ENCODE data around the gene LTBR. TPM values are rescaled to one million over a fixed set of nuclear protein-coding genes. Genes with fewer than 3 reads are reported as not detected.

LTBR gene
- total RNA-seq, 1 donor, result 121 TPM

GRCh38 chr12:6382982-6383381 lies 980 bp upstream of the LTBR start:
- peak overlapping the region; percentile 88 for H3K4me2 ChIP-seq (ENCODE audit: insufficient read depth, low read length)
- no peaks in the 10 kb centered on the region for H3K27me3 ChIP-seq (ENCODE audit: insufficient read depth, low read length)

GRCh38 chr12:6384499-6385436 lies 806 bp downstream of the LTBR start:
- H3K4me1 ChIP-seq (ENCODE audit: insufficient read depth, low read length), result peaks cover 25% of the 10 kb centered on the region
- H3K36me3 ChIP-seq (ENCODE audit: insufficient read depth, low read length), result peaks cover 41% of the 10 kb centered on the region
- peak overlapping the region; percentile 85 for H3K4me3 ChIP-seq (ENCODE audit: insufficient read depth, low read length)
- no peaks in the 10 kb centered on the region for H3K9me3 ChIP-seq (ENCODE audit: low read depth, low read length)
- peaks cover 4% of the 10 kb centered on the region for H4K20me1 ChIP-seq (ENCODE audit: insufficient read depth, low read length)
- H2AFZ ChIP-seq (ENCODE audit: low read length), result peak overlapping the region; percentile 72
- H3K27me3 ChIP-seq (ENCODE audit: insufficient read depth, low read length), result no peaks in the 10 kb centered on the region
- DNase-seq (ENCODE audit: insufficient read length, low spot score, missing footprints), result peak; percentile 91
- peaks cover 43% of the 10 kb centered on the region for H3K79me2 ChIP-seq (ENCODE audit: insufficient read depth, low read length)
- H3K27ac ChIP-seq (ENCODE audit: low read depth, low read length), result peak overlapping the region; percentile 84
- TF ChIP-seq CTCF (IDR thresholded peaks at IDR 0.05; ENCODE audit: extremely low read depth, low read depth, low read length), result no peak
- peak overlapping the region; percentile 88 for H3K4me2 ChIP-seq (ENCODE audit: insufficient read depth, low read length)

More at GRCh38 chr12:6382982-6383381, 980 bp upstream of the LTBR start:
- Histone ChIP-seq H3K36me3 (ENCODE audit: insufficient read depth, low read length) (peaks cover 26% of the 10 kb centered on the region), H3K27ac (ENCODE audit: low read depth, low read length) (peak overlapping the region; percentile 84), H4K20me1 (ENCODE audit: insufficient read depth, low read length) (peaks cover 4% of the 10 kb centered on the region), H3K79me2 (ENCODE audit: insufficient read depth, low read length) (peaks cover 40% of the 10 kb centered on the region), H3K4me1 (ENCODE audit: insufficient read depth, low read length) (peaks cover 25% of the 10 kb centered on the region), H2AFZ (ENCODE audit: low read length) (no peak overlapping the region), H3K9me3 (ENCODE audit: low read depth, low read length) (no peaks in the 10 kb centered on the region), H3K4me3 (ENCODE audit: insufficient read depth, low read length) (no peak overlapping the region)
- TF ChIP-seq CTCF (IDR thresholded peaks at IDR 0.05; ENCODE audit: extremely low read depth, low read depth, low read length), result no peak
- DNase-seq (ENCODE audit: insufficient read length, low spot score, missing footprints), result peak; percentile 44

- H2AFZ ChIP-seq (ENCODE audit: low read length), result no peak overlapping the region
- no peaks in the 10 kb centered on the region for H3K9me3 ChIP-seq (ENCODE audit: low read depth, low read length)
- peaks cover 53% of the 10 kb centered on the region for H3K36me3 ChIP-seq (ENCODE audit: insufficient read depth, low read length)
- peaks cover 43% of the 10 kb centered on the region for H3K79me2 ChIP-seq (ENCODE audit: insufficient read depth, low read length)
- no peak for TF ChIP-seq CTCF (IDR thresholded peaks at IDR 0.05; ENCODE audit: extremely low read depth, low read depth, low read length)
- peaks cover 22% of the 10 kb centered on the region for H3K4me1 ChIP-seq (ENCODE audit: insufficient read depth, low read length)
- peak; percentile 22 for DNase-seq (ENCODE audit: insufficient read length, low spot score, missing footprints)
- peaks cover 4% of the 10 kb centered on the region for H4K20me1 ChIP-seq (ENCODE audit: insufficient read depth, low read length)
- H3K4me2 ChIP-seq (ENCODE audit: insufficient read depth, low read length), result no peak overlapping the region
- H3K4me3 ChIP-seq (ENCODE audit: insufficient read depth, low read length), result no peak overlapping the region
- H3K27me3 ChIP-seq (ENCODE audit: insufficient read depth, low read length), result no peaks in the 10 kb centered on the region
- H3K27ac ChIP-seq (ENCODE audit: low read depth, low read length), result no peak overlapping the region
These were observed 2.1 kb downstream of the LTBR start for GRCh38 chr12:6386038-6386437.

GRCh38 chr12:6386491-6386890 lies 2.5 kb downstream of the LTBR start:
- no peak overlapping the region for H3K27ac ChIP-seq (ENCODE audit: low read depth, low read length)

More at GRCh38 chr12:6386491-6386890, 2.5 kb downstream of the LTBR start:
- Histone ChIP-seq H3K4me2 (ENCODE audit: insufficient read depth, low read length) (no peak overlapping the region), H4K20me1 (ENCODE audit: insufficient read depth, low read length) (peaks cover 4% of the 10 kb centered on the region), H2AFZ (ENCODE audit: low read length) (no peak overlapping the region), H3K9me3 (ENCODE audit: low read depth, low read length) (no peaks in the 10 kb centered on the region), H3K4me1 (ENCODE audit: insufficient read depth, low read length) (peaks cover 22% of the 10 kb centered on the region), H3K27me3 (ENCODE audit: insufficient read depth, low read length) (no peaks in the 10 kb centered on the region), H3K36me3 (ENCODE audit: insufficient read depth, low read length) (peaks cover 58% of the 10 kb centered on the region), H3K79me2 (ENCODE audit: insufficient read depth, low read length) (peaks cover 43% of the 10 kb centered on the region), H3K4me3 (ENCODE audit: insufficient read depth, low read length) (no peak overlapping the region)
- no peak for TF ChIP-seq CTCF (IDR thresholded peaks at IDR 0.05; ENCODE audit: extremely low read depth, low read depth, low read length)
- peak; percentile 73 for DNase-seq (ENCODE audit: insufficient read length, low spot score, missing footprints)
